Endothelial cell of umbilical vein (primary cell): ENCODE data around the gene COQ9. TPM values are rescaled to one million over a fixed set of nuclear protein-coding genes. Genes with fewer than 3 reads are reported as not detected.

ENCODE experiments used
- BruUV-seq: library from RNA; stranded (reverse); fragments of 400-500 nt; replicated peaks from 2 replicates; lab custom pipeline; 2021; lab: Mats Ljungman, UMichigan
- CTCF ChIA-PET: fragments of 300-600, 350-600 bp; sonication (Branson Sonifier 250); formaldehyde crosslinking; loops from one replicate; lab custom pipeline; 2021; ENCODE audit warnings: antibody characterized with exemption, inconsistent platforms; lab: Charles Lee
- POLR2A ChIA-PET: fragments of 300-600, 350-600 bp; sonication (Branson Sonifier 250); formaldehyde crosslinking; loops from one replicate; lab custom pipeline; 2021; ENCODE audit warnings: antibody characterized with exemption, inconsistent platforms; lab: Charles Lee
- DNase-seq: peaks from one replicate; pipeline ENCODE4 v3.0.0-alpha.2; 2011; ENCODE audit warnings: low read depth, low spot score
- FAIRE-seq: peaks from 2 replicates; lab custom pipeline; 2011; peaks lifted over from hg19 to GRCh38; lab: Jason Lieb, UNC
- H2AFZ ChIP-seq: 2 replicates; pipeline ENCODE4 v1.6.0; 2012; ENCODE audit warnings: low read depth, low read length, control low read depth, inconsistent platforms
- H3K27ac ChIP-seq: 2 replicates; pipeline ENCODE4 v1.5.1; 2011; ENCODE audit warnings: low read depth, mild to moderate bottlenecking, control low read depth, low read length, moderate library complexity; ENCODE audit not compliant: insufficient read depth
- H3K27me3 ChIP-seq, 2 experiments: 2 replicates each; pipeline versions ENCODE4 v1.6.0 to v1.6.1; 2011; ENCODE audit warnings: low read length in 2 of 2, mixed read lengths in 1 of 2; ENCODE audit not compliant: control insufficient read depth in 2 of 2, insufficient read depth in 2 of 2
- H3K36me3 ChIP-seq, 2 experiments: 2 replicates in 1 of 2; 3 replicates in 1 of 2; pipeline ENCODE4 v1.5.1; 2011; ENCODE audit warnings: low read length in 2 of 2, mild to moderate bottlenecking in 1 of 2, moderate library complexity in 1 of 2; ENCODE audit not compliant: control insufficient read depth in 2 of 2, insufficient read depth in 2 of 2; ENCODE audit errors: extremely low read depth in 1 of 2
- H3K4me1 ChIP-seq: 3 replicates; pipeline ENCODE4 v1.5.1; 2011; ENCODE audit warnings: mild to moderate bottlenecking, low read length; ENCODE audit not compliant: control insufficient read depth, insufficient read depth; ENCODE audit errors: extremely low read depth
- H3K4me2 ChIP-seq: 2 replicates; pipeline ENCODE4 v1.6.1; 2011; ENCODE audit warnings: low read length, control low read depth, mixed read lengths; ENCODE audit not compliant: insufficient read depth
- H3K4me3 ChIP-seq, 3 experiments: fragments of 200-600 bp in 1 of 3; sonication (generic), shearing (Covaris generic) in 1 of 3; replicated peaks in 1 of 3; 2 replicates each; pipeline ENCODE4 v1.5.1; 2011 to 2016; ENCODE audit warnings: control low read depth in 3 of 3, low read length in 3 of 3, mild to moderate bottlenecking in 2 of 3, inconsistent platforms in 1 of 3, low read depth in 1 of 3, moderate library complexity in 1 of 3; ENCODE audit not compliant: insufficient read depth in 1 of 3
- H3K79me2 ChIP-seq: 2 replicates; pipeline ENCODE4 v1.6.0; 2012; ENCODE audit warnings: low read length, inconsistent platforms; ENCODE audit not compliant: control insufficient read depth, insufficient read depth
- H3K9ac ChIP-seq: replicated peaks from 2 replicates; pipeline ENCODE3; 2011; ENCODE audit warnings: low read length, control low read depth; ENCODE audit not compliant: insufficient read depth; ENCODE audit errors: extremely low read depth
- H3K9me1 ChIP-seq: replicated peaks from 3 replicates; pipeline ENCODE4 v1.6.0; 2011; ENCODE audit warnings: mild to moderate bottlenecking, low read length; ENCODE audit not compliant: control insufficient read depth, insufficient read depth; ENCODE audit errors: extremely low read depth
- H3K9me3 ChIP-seq: replicated peaks from 2 replicates; pipeline ENCODE4 v1.5.1; 2012; ENCODE audit warnings: low read length, inconsistent platforms; ENCODE audit not compliant: control insufficient read depth, insufficient read depth
- H4K20me1 ChIP-seq: replicated peaks from 2 replicates; pipeline ENCODE3; 2011; ENCODE audit warnings: mild to moderate bottlenecking, low read length; ENCODE audit not compliant: control insufficient read depth, insufficient read depth; ENCODE audit errors: extremely low read depth
- CTCF ChIP-seq, 2 donors: IDR thresholded peaks; 1 replicate in 1 of 2; 2 replicates in 1 of 2; pipeline ENCODE4 v1.5.1; 2011; ENCODE audit warnings: low read length in 2 of 2, mild to moderate bottlenecking in 2 of 2, moderate library complexity in 2 of 2, control low read depth in 1 of 2, inconsistent platforms in 1 of 2, low read depth in 1 of 2; ENCODE audit not compliant: insufficient read depth in 1 of 2; ENCODE audit errors: extremely low read depth in 1 of 2
- EZH2 ChIP-seq: IDR thresholded peaks from 2 replicates; pipeline ENCODE4 v1.6.1; 2012; ENCODE audit warnings: borderline replicate concordance, low read depth, mild to moderate bottlenecking, moderate library complexity, low read length, inconsistent platforms; ENCODE audit not compliant: severe bottlenecking
- FOS ChIP-seq: IDR thresholded peaks from 2 replicates; pipeline ENCODE4 v1.6.1; 2011; ENCODE audit warnings: mild to moderate bottlenecking, low read length, moderate library complexity, borderline replicate concordance; ENCODE audit not compliant: insufficient read depth
- GATA2 ChIP-seq: IDR thresholded peaks from 2 replicates; pipeline ENCODE4 v1.7.0; 2011; ENCODE audit warnings: low read depth, mild to moderate bottlenecking, moderate library complexity, mixed read lengths, low read length; ENCODE audit not compliant: insufficient read length, insufficient read depth
- JUN ChIP-seq: IDR thresholded peaks from 2 replicates; pipeline ENCODE4 v1.6.1; 2011; ENCODE audit warnings: borderline replicate concordance, low read depth; ENCODE audit not compliant: insufficient read length, insufficient read depth
- MAX ChIP-seq: IDR thresholded peaks from 2 replicates; pipeline ENCODE4 v1.6.1; 2011; ENCODE audit not compliant: insufficient read depth, insufficient read length
- MYC ChIP-seq: IDR thresholded peaks from one replicate; pipeline ENCODE4 v1.6.1; 2011; ENCODE audit warnings: mild to moderate bottlenecking, low read depth, low read length
- POLR2A ChIP-seq: IDR thresholded peaks from 2 replicates; pipeline ENCODE4 v1.6.1; 2012; ENCODE audit warnings: low read depth, mild to moderate bottlenecking, control low read depth, low read length
- POLR2AphosphoS5 ChIP-seq: IDR thresholded peaks from 2 replicates; pipeline ENCODE4 v1.6.1; 2012; ENCODE audit warnings: low read depth, mild to moderate bottlenecking, control low read depth, low read length, moderate library complexity; ENCODE audit not compliant: insufficient read depth
- dilution Hi-C: fragments of 300-500 bp; cut with MboI; formaldehyde crosslinking; loops from one replicate; pipeline ENCODE4 v1.15.0; 2019; ENCODE audit warnings: low sequenced_read_pairs; ENCODE audit not compliant: extremely low pct_ligation_motif_present
- intact Hi-C: fragments of 100-400 bp; cut with micrococcal nuclease; formaldehyde crosslinking; loops from one replicate; pipeline ENCODE4 v1.10.0; 2022
- polyA plus RNA-seq, 4 experiments: library from polyadenylated mRNA; depleted of rRNA in 3 of 4; stranded (reverse) in 3 of 4; unstranded in 1 of 4; fragments of >200 nt; gene quantifications; 2 replicates each; pipeline versions ENCODE4 v1.2.1 to v1.2.3, GENCODE V29; 2011 to 2012; ENCODE audit warnings: missing spikeins in 1 of 4
- total RNA-seq: library from RNA; stranded (reverse); gene quantifications from 2 replicates; pipeline ENCODE4 v1.2.3, GENCODE V29; 2021

Gene COQ9
- total and polyA plus RNA-seq, 2 donors (not counting 3 experiments of a cell fraction or from before 2014, with no cell fraction given) = 42.5 to 78.3 TPM

- H3K9ac ChIP-seq = no peak overlapping the region
- peaks cover 0 to 3% of the 10 kb centered on the region in 2 experiments for H3K27me3 ChIP-seq
- DNase-seq (no peak), FAIRE-seq (no peak)
- TF ChIP-seq MAX = no peak
- TF ChIP-seq EZH2 = no peak
- no peak for TF ChIP-seq MYC
- no peak for TF ChIP-seq FOS
- TF ChIP-seq POLR2AphosphoS5 = no peak
- TF ChIP-seq CTCF (IDR thresholded peaks at IDR 0.05; ENCODE audit: extremely low read depth in 1 of 2, insufficient read depth in 1 of 2, low read depth in 1 of 2, low read length in 2 of 2) = no peak
- TF ChIP-seq POLR2A = no peak
- no peak for TF ChIP-seq GATA2
- no peak for TF ChIP-seq JUN
- no peaks in the 10 kb centered on the region for H3K79me2 ChIP-seq
- H3K9me1 ChIP-seq = no peaks in the 10 kb centered on the region
- H3K9me3 ChIP-seq = no peaks in the 10 kb centered on the region
- no peak overlapping the region for H2AFZ ChIP-seq
- dilution Hi-C loops (loop anchor here (25.0 kb wide), 1 partner anchor 90 kb away; no protein-coding TSS in a partner anchor), intact Hi-C loops (no loop called here)
- POLR2A ChIA-PET = no interaction called here
- no peak overlapping the region for H3K4me2 ChIP-seq
- no peaks in the 10 kb centered on the region for H3K36me3 ChIP-seq
- no peaks in the 10 kb centered on the region for H3K4me1 ChIP-seq
- BruUV-seq = no TSS peak
- CTCF ChIA-PET = interaction anchor here (0.6 to 1.2 kb wide), 2 partner anchors 11 to 15 kb away, joined by 3 to 4 read pairs; no protein-coding TSS in a partner anchor
- H3K27ac ChIP-seq = no peak overlapping the region
- no peak overlapping the region for H3K4me3 ChIP-seq
- H4K20me1 ChIP-seq = no peaks in the 10 kb centered on the region
Observed at GRCh38 chr16:57401943-57402640, 45.2 kb upstream of the COQ9 start.
